Measurements from ENCODE around the gene TEKTIP1. TPM values are rescaled to one million over a fixed set of nuclear protein-coding genes. Genes with fewer than 3 reads are reported as not detected.

Gene TEKTIP1
- total and polyA plus RNA-seq, 9 of the 15 experiments (the other 6 are each of a cell fraction or from before 2014, with no cell fraction given), result 0.66 TPM; not detected in 8

DNA sequence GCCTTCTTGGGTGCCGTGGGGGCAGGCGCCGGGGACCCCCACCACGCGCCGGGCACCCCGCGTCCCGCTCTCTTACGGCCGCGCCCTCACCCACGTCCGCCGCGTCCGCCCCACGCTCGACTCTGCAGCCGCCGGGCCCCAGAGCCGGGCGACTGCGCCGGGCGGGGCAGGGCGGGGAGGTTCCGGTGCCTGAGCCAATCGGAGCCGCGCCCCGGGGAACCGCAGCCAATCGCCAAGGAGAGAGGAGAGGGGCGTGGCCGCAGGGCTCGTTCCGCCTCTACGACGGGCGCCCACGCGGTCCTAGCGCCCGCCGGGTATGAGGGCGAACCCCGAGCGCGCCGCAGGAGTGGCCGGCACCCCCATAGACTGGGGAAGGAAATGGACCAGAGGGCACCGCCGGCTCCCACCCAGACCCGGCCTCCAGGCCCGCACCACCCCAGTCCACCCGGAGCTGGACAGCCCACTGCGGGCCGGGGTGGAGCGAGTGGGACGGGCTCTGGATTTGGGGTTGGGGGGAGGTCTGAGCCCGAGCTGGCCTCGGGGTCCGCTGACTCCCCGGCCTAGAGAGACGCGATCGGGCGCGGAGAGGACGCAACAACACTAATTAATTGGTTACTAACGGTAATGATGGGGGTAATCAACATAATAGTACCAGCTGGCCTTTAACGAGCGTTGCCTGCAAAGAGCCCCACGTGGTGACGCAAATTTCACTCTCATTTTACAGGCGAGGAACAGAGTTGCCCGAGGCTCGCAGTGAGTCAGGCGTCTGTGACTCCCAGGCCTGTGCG is 18.7 kb downstream of the TEKTIP1 start, which contains the start of gene MFSD12 (continued):
- TF ChIP-seq, protein P1, sequence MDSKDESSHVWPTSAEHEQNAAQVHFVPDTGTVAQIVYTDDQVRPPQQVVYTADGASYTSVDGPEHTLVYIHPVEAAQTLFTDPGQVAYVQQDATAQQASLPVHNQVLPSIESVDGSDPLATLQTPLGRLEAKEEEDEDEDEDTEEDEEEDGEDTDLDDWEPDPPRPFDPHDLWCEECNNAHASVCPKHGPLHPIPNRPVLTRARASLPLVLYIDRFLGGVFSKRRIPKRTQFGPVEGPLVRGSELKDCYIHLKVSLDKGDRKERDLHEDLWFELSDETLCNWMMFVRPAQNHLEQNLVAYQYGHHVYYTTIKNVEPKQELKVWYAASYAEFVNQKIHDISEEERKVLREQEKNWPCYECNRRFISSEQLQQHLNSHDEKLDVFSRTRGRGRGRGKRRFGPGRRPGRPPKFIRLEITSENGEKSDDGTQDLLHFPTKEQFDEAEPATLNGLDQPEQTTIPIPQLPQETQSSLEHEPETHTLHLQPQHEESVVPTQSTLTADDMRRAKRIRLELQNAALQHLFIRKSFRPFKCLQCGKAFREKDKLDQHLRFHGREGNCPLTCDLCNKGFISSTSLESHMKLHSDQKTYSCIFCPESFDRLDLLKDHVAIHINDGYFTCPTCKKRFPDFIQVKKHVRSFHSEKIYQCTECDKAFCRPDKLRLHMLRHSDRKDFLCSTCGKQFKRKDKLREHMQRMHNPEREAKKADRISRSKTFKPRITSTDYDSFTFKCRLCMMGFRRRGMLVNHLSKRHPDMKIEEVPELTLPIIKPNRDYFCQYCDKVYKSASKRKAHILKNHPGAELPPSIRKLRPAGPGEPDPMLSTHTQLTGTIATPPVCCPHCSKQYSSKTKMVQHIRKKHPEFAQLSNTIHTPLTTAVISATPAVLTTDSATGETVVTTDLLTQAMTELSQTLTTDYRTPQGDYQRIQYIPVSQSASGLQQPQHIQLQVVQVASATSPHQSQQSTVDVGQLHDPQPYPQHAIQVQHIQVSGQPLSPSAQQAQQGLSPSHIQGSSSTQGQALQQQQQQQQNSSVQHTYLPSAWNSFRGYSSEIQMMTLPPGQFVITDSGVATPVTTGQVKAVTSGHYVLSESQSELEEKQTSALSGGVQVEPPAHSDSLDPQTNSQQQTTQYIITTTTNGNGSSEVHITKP (IDR thresholded peaks at IDR 0.05; ENCODE audit: partially characterized antibody), result peak; percentile 42
- TF ChIP-seq, protein P2, sequence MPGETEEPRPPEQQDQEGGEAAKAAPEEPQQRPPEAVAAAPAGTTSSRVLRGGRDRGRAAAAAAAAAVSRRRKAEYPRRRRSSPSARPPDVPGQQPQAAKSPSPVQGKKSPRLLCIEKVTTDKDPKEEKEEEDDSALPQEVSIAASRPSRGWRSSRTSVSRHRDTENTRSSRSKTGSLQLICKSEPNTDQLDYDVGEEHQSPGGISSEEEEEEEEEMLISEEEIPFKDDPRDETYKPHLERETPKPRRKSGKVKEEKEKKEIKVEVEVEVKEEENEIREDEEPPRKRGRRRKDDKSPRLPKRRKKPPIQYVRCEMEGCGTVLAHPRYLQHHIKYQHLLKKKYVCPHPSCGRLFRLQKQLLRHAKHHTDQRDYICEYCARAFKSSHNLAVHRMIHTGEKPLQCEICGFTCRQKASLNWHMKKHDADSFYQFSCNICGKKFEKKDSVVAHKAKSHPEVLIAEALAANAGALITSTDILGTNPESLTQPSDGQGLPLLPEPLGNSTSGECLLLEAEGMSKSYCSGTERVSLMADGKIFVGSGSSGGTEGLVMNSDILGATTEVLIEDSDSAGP (CRISPR knock-in tag; IDR thresholded peaks at IDR 0.05), result peak; percentile 86
- TF ChIP-seq ZNF165 (CRISPR knock-in tag; IDR thresholded peaks at IDR 0.05; ENCODE audit: borderline replicate concordance) (0 out of 2 replicates have a peak, but pooled peaks have one; percentile 17), ELF4 (CRISPR knock-in tag; IDR thresholded peaks at IDR 0.05) (0 out of 2 replicates have a peak, but pooled peaks have one; percentile 17), GATAD2A (IDR thresholded peaks at IDR 0.05) (0 out of 2 replicates have a peak, but pooled peaks have one; percentile 33), PHF20 (IDR thresholded peaks at IDR 0.05; ENCODE audit: partially characterized antibody) (peak; percentile 54), POLR2AphosphoS5 (IDR thresholded peaks at IDR 0.05; ENCODE audit: control insufficient read depth, insufficient read depth, low read depth, low read length) (peak; percentile 38; the same call in 1 of the 2 replicates), C11orf30 (IDR thresholded peaks at IDR 0.05; ENCODE audit: low read depth) (0 out of 2 replicates have a peak, but pooled peaks have one; percentile 9), STAT6 (CRISPR knock-in tag; IDR thresholded peaks at IDR 0.05) (peak; percentile 61; the same call in 1 of the 2 replicates), NONO (IDR thresholded peaks at IDR 0.05; ENCODE audit: low read depth in 2 of 2, low read length in 1 of 2) (peak in 1 of 2 experiments; percentile 73; a peak in 2 of 4 replicates), LCOR (CRISPR knock-in tag; IDR thresholded peaks at IDR 0.05) (no peak), HMGN3 (IDR thresholded peaks at IDR 0.05; ENCODE audit: borderline replicate concordance, extremely low read depth, insufficient read length, low read depth, low read length) (peak; percentile 31)
- TF ChIP-seq, protein P3, sequence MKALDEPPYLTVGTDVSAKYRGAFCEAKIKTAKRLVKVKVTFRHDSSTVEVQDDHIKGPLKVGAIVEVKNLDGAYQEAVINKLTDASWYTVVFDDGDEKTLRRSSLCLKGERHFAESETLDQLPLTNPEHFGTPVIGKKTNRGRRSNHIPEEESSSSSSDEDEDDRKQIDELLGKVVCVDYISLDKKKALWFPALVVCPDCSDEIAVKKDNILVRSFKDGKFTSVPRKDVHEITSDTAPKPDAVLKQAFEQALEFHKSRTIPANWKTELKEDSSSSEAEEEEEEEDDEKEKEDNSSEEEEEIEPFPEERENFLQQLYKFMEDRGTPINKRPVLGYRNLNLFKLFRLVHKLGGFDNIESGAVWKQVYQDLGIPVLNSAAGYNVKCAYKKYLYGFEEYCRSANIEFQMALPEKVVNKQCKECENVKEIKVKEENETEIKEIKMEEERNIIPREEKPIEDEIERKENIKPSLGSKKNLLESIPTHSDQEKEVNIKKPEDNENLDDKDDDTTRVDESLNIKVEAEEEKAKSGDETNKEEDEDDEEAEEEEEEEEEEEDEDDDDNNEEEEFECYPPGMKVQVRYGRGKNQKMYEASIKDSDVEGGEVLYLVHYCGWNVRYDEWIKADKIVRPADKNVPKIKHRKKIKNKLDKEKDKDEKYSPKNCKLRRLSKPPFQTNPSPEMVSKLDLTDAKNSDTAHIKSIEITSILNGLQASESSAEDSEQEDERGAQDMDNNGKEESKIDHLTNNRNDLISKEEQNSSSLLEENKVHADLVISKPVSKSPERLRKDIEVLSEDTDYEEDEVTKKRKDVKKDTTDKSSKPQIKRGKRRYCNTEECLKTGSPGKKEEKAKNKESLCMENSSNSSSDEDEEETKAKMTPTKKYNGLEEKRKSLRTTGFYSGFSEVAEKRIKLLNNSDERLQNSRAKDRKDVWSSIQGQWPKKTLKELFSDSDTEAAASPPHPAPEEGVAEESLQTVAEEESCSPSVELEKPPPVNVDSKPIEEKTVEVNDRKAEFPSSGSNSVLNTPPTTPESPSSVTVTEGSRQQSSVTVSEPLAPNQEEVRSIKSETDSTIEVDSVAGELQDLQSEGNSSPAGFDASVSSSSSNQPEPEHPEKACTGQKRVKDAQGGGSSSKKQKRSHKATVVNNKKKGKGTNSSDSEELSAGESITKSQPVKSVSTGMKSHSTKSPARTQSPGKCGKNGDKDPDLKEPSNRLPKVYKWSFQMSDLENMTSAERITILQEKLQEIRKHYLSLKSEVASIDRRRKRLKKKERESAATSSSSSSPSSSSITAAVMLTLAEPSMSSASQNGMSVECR (CRISPR knock-in tag; IDR thresholded peaks at IDR 0.05), result peak; percentile 75

All from K562 (cell line).